NCI-H460 (cell line): ENCODE data around the gene SLIT3. TPM values are rescaled to one million over a fixed set of nuclear protein-coding genes. Genes with fewer than 3 reads are reported as not detected.

ENCODE experiments used
- DNase-seq: peaks from one replicate; pipeline ENCODE4 v3.0.0-alpha.2; 2016; ENCODE audit warnings: low read depth; ENCODE audit errors: extremely low read depth
- total RNA-seq: library from RNA; depleted of rRNA; stranded (reverse); fragments of >200 nt; shearing (Covaris generic); gene quantifications from 2 replicates; pipeline ENCODE4 v1.2.3, GENCODE V29; 2014

Gene SLIT3
- total RNA-seq, 1 experiment from 2014 or later: not detected

- no peak for DNase-seq
Measured at GRCh38 chr5:168790671-168791250, 510.2 kb downstream of the SLIT3 start.

DNA sequence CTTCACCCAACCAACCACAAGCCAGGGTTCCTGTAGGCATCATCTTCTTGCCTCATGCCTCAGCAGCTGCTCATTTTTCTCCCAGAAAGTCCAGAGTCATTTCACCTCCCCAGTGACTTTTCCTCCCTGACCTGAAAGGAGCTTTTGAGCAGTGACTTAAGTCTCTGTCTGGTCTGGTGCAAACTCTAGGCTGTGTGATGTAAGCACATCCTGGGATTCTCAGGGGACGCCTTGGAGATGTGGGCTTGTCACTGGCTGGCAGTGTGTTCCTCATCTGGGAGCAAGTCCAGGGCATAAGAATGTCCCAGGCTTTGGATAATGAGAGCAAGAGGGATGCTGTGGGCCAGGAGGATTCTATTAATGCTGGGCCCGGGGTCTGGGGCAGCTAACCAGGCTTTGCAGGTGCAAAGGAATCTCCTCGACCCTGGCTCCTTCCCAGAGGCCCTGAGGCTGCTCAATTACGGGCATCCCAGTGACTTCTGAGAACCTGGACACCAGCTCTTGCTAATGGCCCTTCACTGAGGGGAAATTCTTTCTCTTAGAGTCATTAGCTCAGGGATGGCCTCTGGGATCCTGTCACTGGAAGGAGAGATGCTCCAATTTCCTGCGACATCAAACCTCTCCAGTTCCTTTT, 510.8 kb downstream of the SLIT3 start:
- no peak for DNase-seq

DNA sequence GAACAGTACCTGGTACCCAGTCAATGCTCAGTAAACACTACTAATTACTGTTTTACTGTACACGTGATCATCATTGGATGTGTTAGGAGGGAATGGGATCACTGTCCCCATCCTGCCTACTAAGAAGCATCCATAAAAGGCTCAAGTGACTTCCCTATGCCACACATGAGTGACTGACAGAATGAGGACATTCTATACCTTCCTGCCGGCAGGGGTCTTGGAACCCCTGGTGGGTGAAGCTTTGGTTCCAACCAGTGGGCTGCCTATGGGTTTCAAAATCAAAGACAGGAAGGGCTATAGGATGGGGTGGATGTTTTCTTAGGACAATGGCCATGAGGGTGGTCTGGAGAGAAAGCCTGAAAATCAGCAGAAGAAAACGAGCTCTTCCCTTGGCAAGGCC, 512.2 kb downstream of the SLIT3 start:
- no peak for DNase-seq

GRCh38 chr5:168788107-168788506, 512.8 kb downstream of the SLIT3 start:
- DNase-seq: no peak

DNA sequence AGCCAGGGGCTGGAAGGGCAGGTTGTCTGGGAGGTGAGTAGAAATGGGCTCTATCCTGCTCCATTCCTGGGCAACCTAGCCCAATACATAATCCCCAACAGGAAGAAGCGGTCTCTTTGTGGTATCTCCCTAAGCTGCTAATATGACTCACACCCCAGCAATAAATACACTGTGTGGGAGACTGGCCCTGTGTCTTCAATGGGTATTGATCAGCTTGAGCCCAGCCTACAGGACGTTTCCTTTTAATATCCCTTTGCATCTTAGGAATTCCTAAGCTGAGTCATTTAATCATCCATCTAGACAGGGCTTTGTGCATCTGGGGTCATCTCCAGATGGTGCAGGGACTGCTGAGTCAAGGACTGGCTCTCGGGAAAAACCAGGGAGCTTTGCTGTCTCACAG, 514.8 kb downstream of the SLIT3 start:
- DNase-seq: no peak

- DNase-seq: no peak
Measured at GRCh38 chr5:168784454-168784853, 516.5 kb downstream of the SLIT3 start.

GRCh38 chr5:168781941-168782571, 518.9 kb downstream of the SLIT3 start:
- no peak for DNase-seq

GRCh38 chr5:168780888-168781287, 520.1 kb downstream of the SLIT3 start:
- no peak for DNase-seq

DNA sequence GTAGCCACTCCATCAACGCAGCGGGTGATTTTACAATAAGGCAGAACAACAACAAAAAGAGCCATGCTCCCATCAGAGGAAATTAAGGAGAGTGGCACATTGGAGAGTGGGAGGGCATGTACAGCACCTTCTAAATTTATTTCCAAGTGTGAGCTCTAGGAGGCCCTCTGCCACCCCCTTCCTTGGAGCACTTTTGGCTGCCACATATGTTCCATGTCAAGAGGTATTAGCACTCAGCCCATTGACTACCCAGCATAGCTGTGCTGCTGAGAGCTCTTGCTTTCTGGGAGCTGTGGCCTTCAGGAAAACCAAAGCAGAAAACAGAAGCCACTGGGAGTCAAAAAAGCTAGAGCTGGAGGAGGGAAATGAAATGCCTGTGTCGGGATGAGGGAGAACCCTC, 521.6 kb downstream of the SLIT3 start:
- DNase-seq: no peak

GRCh38 chr5:168778536-168778935, 522.4 kb downstream of the SLIT3 start:
- no peak for DNase-seq

DNA sequence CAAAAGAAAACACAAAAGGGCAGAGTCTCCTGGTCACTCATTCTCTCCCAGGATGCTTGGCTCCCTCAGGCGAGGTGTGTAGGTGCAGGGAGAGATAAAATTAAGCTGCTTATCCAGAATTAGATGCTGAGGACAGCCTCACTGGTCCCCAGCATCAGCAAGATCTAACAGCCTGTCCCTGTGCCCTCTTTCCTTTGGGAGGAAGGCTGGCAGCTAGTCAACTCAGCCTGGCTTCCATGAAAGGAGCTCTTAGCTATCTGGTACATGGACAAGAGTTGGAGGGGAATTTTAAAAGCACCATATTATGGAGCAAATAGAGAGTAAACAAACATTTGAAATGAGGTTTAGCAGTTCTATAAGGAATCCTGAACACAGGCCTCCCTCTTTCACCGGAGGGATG, 523.3 kb downstream of the SLIT3 start:
- no peak for DNase-seq

DNA sequence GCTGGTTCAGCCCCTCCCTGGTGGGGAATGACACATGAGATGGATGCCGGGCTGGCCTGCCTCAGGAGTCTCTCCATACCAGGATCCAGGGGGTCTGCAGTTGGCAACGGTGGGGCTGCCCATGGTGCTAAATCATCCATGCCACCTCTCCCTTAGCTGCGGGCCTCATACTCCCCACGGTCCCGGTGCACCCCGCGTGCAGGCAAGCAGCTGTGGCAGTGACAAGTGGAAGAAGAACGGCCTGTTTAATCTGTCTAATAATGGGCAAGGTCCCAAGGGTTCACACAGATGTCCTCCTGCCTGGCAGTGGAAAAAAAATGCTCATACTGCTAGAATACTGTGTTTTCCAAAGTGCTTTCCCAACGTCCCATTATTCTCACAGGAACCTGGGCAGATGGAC, 524.9 kb downstream of the SLIT3 start:
- DNase-seq: no peak

- DNase-seq: no peak
Measured at GRCh38 chr5:168773226-168773625, 527.7 kb downstream of the SLIT3 start.

DNA sequence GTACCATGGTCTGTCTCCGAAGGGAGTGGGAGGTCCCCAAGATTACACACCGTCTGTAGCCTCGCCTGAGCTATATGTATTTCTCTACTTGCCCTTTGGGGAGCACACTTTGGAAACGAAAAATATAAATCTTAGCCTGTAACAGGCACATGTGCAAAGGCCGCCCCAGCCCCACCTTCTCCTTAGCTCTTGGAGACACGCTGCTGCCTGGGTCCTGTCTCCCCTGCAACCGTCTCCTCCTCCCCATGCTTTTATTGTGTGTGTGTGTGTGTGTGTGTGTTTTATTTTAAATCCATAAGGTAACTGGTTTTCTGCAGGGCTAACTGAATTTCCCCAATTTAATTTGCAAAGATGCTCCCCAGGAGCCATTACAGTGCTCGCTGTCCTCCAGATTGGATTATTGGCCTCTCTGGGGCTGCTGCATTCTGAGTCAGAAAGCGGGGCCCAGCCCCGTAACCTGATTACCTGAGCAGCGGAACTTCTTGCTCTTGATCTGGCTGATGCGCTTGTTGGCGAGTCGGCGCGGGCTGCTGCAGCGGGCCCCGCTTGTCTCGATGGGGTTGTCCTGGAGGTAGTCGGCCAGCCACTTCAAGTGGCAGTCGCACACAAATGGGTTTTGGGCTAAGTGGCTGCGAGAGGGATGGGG, 528.5 kb downstream of the SLIT3 start:
- no peak for DNase-seq

DNA sequence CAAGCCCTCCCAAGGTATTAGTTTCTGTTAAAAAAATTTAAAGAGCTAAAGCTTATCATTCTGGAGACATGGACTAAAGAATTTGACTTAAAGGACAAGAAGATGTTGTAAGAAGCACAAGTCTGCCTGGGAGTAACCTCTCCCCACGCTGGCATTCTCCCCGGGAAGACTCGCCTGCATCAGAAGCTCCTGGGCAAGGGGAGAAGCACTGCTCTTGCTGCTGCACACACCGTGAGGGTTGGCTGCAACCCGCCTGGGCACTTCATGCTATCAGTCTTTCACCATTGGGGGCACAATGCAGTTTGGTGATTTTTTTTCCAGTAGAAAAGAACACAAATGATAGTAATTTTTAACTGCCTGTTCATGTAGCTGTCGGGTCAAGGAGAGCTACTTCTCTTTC, 529.3 kb downstream of the SLIT3 start:
- DNase-seq: no peak

DNA sequence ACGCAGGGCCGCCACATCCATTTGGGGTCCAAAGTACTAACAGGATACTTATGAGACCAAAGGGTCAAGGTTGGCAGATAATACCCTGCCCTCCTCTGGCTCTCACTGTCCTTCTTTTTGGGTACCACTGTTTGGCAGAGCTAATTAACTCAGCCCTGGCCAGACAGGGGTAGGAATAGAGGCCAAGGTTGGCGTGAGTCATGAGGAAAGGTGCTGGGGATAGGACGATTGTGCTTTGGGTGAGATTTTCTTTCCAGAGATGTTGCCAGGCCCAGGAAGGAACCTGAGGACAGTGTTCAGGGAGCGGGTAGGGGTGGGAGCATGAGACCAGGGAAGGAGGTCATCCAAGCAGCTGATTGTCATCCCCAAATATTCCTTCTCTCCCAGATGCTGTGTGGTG, 529.9 kb downstream of the SLIT3 start:
- DNase-seq: no peak

DNA sequence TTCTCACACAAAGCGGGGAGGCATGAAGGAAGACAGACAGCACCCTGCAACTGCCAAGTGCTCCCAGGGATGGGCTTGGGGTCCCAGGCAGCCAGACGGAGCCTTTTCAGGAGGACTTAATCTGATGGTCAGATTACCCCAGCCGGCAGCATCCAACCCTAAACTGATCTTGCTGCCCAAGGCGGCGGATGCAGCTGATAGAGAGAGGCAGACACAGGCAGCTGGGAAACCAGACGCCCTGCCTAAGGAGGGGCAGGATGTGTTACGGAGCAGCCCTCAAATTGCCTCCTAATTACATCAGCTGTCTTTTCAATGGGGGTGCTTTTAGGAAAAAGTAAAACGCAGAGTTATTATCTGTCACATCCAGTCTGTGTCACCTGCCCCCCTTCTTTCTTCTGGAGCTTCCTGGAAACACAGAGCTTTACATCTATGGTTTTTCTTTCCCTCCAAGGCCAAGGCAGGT, 530.9 kb downstream of the SLIT3 start:
- no peak for DNase-seq

DNA sequence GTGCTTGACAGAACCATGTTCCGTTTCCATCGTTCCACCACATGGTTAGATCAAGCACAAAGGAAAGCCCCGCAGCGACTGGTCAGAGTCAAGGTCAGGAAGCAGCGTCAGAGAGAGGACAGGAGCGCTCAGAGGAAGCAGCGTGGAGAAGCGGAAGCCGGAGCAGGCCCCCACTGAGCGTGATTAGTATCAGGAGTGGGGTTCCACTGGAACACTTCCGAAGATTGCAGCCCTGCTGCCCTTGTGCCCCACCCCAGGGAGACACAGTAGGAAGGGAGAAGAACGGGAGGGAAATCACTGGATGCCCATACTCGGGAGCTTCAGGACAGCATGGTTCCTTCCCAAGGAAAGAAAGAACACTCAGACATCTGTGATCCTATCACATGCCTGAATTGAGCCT, 532.8 kb downstream of the SLIT3 start:
- no peak for DNase-seq

DNA sequence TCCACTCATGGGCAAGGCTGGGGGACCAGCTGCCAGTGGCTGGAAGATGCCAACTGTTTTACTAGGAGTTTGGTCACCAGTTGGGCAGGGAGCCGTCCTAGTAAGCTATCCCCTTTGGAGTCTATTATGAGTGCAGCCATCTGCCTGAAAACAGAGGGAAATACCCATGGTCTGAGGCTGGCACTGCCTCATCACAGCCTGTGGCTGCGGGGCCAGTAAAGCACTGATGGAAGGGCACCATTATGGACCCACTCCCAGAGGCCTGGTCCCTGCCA, 534.6 kb downstream of the SLIT3 start:
- no peak for DNase-seq

DNA sequence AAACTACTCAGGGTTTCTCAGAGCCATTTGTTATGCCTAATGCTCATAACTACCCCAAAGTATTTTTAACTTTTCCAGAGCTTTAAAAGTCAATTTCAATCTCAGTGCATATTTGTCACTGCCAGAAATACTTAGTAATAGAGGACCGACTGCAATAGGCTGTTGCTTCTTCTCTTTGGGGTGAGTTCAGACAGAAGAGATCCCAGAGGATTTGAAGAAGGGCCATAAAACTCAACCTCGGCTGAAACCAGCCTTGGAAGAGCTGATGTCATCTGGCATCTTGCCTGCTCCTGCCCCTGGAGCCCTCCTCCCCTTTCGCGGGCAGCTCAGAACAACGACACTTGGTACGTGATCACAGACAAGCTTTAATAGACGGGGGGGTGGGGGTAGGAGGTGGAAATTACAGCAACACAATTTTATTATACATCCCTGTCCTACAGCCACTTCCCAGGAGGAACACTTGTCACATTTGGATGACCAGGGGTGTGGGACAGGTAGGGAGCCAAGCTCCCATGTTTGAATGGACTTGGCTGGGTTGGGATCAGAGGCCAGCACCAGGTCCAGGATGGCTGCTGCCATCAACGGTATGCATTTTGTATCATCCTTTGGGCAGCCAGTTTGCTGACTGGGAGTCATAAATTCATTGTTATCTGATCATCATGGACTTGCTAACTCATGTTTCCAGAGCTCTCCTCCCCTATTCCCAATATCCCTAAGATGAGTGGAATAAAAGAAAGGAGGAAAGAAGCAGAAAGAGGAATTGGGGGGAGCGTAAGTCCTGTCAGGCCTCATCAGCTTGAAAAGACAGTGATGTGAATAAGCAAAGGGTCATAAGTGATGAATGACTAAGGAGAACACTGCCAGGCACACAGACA, 535.2 kb downstream of the SLIT3 start:
- no peak for DNase-seq

- DNase-seq: no peak
Measured at GRCh38 chr5:168765086-168765550, 535.8 kb downstream of the SLIT3 start.
